ENCODE data around the gene TMEM39B.
"Not testable (repeated sequence)": the region's sequence is repeated elsewhere in the genome, so short reads cannot be mapped to it uniquely, and the experiment has no call there.

TMEM39B gene

GRCh38 chr1:32068957-32069588 lies 3.7 kb upstream of the TMEM39B start:
- no peak for DNase-seq (ENCODE audit: low read depth in 2 of 2)

DNA sequence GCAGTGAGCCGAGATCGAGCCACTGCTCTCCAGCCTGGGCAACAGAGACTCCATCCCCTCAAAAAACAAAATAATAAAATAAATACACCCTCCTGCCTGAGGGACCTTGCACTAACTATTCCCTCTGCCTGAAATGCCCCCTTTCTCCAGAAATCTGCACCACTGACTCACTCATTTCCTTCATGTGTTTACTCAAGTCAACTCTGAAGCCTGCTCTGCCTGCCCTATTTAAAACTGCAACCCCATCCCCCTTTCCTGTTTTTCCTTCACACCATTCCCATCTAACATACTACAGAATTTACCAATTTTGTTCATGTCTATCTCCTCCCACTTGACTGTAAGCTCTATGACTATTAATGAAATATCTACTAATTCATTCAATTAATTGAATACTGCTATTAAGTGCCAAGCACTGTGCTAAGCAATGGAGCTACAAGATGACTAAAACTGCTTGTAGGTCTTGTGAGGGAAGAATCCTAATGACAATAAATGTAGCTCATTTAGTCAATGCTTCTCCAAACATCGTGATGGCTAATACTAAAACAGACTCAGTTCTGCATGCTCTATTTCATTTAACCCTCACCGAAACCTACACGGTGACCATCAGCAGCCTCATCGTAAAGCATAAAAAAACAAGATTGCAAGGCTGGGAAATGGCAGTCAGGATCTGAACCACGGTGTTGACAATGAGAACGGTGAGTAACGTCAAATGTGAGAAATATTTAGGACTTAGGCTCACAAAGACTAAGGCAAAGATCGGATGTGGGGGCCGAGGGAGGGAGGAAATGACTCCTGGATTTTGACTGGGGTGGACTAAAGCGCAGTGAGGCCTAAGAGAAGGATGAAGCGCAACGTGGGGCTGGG lies 749 bp upstream of the TMEM39B start:
- no peak for DNase-seq (ENCODE audit: low read depth in 2 of 2)

DNA sequence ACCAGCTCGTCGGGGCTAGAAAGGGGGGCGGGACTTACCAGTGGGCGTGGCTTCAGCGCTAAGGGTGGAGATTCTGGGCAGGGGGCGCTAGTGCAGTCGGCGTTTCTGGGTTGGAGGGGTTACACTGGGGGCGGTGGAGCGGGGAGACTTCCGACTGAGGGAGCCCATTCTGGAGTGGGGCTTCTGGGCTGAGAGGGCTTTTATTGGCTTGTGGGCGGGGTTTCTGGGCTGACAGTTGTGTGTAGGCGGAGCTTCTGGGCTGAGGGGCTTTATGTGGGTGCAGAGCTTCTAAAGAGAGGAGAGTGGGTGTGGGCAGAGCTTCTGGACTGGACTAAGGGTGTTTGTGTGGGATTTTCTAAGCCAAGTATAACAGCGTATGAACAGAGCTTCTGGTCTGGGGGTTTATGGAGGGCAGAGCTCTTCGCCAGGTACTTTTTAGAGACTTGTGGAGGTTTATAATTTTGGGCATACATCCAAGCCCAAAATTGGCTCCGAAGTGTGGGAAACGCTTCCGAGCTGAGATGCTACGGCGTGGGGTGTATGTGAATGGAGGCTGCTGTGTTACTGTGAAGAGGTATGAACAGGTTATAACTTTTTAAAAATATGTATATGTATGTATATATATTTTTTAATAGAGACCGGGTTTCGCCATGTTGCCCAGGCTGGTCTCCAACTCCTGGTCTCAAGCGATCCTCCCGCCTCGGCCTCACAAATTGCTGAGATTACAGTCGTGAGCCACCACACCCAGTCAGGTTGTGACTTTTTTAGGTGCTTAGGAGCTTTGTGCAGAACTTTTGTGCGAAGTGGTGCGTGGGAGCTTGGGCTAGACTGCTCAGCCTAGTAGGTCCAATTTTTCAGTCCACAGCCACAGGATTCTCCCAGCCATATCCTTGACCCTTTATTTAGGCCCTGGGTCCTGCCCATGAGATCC lies 825 bp downstream of the TMEM39B start:
- DNase-seq (ENCODE audit: low read depth in 2 of 2) = no peak

- DNase-seq (ENCODE audit: low read depth in 2 of 2) = no peak
Observed at GRCh38 chr1:32074841-32075240, 2.1 kb downstream of the TMEM39B start.

DNA sequence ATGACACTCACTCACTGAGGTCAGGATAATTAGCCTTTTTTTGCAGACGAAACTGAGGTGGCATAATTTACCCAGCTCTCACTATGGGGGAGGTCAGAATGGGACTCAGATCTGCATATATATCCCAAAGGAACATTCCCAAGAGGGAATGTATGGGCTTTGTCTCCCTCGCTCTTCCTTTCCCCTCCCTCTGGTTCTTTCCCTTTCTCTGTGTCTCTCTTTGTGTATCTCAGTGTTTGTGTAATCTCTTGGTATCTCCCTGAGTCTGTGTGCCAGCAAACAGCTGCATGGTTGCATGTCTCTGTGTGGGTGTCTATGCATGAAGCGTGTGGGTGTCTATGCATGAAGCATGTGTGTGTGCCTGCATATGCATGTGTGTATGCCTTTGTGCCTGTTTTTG lies 4.7 kb downstream of the TMEM39B start:
- no peak for DNase-seq (ENCODE audit: low read depth in 2 of 2)

- no peak for DNase-seq (ENCODE audit: low read depth in 2 of 2)
Observed at GRCh38 chr1:32082022-32082421, 9.3 kb downstream of the TMEM39B start.

DNA sequence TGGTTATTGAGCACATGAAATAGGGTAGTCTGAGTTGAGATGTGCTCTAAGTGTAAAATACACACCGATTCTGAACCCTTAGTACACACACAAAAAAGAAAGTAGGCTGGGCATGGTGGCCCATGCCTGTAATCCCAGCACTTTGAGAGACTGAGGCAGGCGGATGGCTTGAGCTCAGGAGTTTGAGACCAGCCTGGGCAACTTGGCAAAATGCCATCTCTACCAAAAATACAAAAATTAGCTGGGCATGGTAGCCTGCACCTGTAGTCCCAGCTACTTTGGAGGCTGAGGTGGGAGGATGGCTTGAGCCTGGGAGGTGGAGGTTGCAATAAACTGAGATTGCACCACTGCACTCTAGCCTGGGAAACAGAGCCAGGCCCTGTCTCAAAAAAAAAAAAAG lies 13.6 kb downstream of the TMEM39B start:
- DNase-seq (ENCODE audit: low read depth in 2 of 2) = not testable (repeated sequence)

DNA sequence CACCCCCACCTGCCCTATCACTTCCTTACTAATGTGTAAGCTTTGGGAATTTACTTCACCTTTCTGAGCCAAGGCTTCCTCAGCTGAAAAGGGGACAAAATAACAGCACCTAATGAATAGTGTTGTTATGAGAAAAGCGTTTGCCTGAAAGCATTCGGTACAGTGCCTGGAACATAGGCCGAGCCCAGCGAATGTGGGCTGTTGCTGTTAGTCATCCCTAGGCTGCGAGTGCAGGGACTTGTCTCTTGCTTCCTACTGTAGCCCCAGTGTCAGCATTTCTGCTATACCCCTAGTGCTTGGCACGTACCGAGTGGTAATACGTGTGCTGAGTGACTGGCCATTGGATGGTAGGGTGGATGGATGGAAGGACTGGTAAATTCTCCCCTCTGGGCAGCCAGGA lies 18.4 kb downstream of the TMEM39B start:
- no peak for DNase-seq (ENCODE audit: low read depth in 2 of 2)

DNA sequence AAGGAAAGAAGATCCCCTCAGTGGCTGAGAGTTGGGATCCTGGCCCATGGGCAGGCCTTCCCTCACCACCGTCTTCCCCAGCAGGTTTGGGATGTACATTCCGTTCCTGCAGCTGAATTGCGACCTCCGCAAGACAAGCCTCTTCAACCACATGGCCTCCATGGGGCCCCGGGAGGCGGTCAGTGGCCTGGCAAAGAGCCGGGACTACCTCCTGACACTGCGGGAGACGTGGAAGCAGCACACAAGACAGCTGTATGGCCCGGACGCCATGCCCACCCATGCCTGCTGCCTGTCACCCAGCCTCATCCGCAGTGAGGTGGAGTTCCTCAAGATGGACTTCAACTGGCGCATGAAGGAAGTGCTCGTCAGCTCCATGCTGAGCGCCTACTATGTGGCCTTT lies 18.9 kb downstream of the TMEM39B start:
- DNase-seq (ENCODE audit: low read depth in 2 of 2) = no peak

DNA sequence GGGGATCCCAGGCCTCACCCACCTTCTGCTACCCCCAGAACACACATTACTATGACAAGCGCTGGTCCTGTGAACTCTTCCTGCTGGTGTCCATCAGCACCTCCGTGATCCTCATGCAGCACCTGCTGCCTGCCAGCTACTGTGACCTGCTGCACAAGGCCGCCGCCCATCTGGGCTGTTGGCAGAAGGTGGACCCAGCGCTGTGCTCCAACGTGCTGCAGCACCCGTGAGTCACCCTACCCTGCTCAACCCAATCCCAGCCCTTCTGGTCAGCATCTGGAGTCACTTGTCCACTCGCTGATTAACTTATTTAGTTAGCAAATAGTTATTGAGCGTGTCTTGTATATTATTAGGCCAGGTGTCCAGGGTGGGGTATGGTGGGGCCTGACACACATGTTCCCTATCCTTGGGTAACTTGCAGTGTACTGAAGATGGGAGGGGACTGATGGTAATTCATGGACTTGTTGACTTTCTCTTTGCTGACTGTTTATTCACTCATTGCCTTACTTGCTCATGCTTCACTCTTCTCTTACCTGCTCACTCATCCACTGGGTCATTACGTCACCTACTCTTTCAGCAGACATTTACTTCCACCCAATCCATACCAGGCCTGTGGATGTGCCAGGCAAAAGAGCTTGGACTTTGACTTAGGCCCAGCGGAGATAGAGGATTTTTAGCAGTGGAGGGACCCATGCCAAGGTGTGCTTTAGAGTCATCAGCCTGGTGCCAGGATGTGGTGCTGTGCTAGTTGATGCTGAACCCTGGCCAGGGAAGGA lies 22.2 kb downstream of the TMEM39B start:
- DNase-seq (ENCODE audit: low read depth in 2 of 2) = no peak

- DNase-seq (ENCODE audit: low read depth in 2 of 2) = no peak
Observed at GRCh38 chr1:32099426-32099825, 26.7 kb downstream of the TMEM39B start.

DNA sequence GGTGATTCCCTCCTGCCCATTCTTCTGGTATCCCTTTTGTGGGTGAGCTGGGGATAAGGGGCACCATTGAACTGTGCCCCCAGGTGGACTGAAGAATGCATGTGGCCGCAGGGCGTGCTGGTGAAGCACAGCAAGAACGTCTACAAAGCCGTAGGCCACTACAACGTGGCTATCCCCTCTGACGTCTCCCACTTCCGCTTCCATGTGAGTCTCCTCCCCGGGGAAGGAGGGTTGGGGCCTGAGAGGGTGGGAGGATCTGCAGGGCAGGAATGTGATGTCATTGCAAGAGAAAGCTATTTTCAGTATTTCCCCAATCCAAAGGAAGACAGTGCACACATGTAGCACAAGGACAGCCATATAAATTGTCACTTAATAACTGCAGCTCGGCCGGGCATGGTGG lies 27.6 kb downstream of the TMEM39B start:
- DNase-seq (ENCODE audit: low read depth in 2 of 2) = no peak

GRCh38 chr1:32100807-32101708 lies 28.3 kb downstream of the TMEM39B start:
- DNase-seq (ENCODE audit: low read depth in 2 of 2) = peak; percentile 60 to 71

- no peak for DNase-seq (ENCODE audit: low read depth in 2 of 2)
Observed at GRCh38 chr1:32104127-32104526, 31.4 kb downstream of the TMEM39B start.

DNA sequence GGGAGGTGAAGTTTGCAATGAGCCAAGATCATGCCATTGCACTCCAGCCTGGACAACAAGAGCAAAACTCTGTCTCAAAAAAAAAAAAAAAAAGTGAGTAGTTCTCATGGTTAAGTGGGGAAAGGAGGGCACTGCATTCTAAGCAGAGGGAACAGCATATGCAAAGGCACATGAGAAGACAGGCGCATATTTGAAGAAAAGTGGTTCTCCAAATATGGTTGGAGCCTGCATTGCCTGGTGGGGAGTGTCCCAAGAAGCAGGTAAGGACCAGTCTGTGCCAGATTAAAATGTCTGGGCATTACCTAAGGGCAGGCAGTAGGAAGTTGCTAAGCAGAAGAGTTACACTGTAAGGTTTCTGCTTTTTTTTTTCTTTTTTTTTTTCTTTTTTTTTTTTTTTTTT lies 32.6 kb downstream of the TMEM39B start:
- DNase-seq (ENCODE audit: low read depth in 2 of 2) = no peak

- DNase-seq (ENCODE audit: low read depth in 2 of 2) = no peak
Observed at GRCh38 chr1:32106663-32107275, 34.0 kb downstream of the TMEM39B start.

DNA sequence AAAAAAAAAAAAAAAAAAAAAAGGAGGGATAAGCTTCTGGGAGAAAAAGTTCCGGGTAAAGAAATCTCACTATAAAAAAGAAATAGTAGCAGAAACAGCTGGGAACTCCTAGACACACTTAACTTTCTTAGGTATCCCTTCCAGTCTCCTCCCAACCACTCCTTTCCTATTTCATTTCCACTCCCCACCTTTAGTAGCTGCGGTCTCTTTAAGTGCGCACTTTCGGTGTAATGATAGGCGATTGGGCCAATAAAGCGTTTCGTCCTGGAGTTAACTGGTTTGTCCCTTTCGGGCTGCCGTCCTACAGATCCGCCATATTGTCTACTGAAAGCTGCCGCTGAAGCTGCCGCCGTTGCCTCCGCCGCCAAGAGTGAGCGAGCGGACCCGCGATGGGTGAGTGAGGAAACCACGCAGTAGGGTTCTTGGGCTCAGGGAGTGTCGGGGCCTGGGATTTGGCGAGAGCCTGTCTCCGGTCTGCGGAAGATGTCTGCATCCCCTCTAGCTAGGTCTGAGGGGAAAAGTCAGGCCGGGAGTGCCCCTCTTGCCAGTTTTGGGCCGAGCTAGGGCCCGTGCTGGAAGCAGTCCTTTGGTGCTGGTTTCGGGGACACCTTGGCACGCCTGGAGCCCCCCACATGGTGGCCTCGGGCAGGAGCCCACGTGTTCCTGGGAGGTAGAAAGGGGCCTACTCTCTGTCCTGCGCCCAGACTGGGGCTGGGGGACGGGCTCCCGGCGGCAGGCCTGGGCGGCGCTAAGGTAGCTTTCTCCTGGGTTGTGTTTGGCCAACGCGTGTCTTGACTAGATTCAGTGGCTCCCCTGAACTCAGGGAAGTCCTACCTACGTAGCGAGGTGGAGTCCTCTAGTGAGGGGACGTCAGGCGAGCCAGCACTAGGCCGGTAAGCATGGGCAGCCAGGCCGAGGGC lies 35.3 kb downstream of the TMEM39B start, which contains the start of gene KPNA6:
KPNA6 (plus strand) TSS at position 315 of the 920 bp plus-strand sequence; CDS start at position 390, 75 bp downstream.
- DNase-seq (ENCODE audit: low read depth in 2 of 2) = peak; percentile 91 to 92

- DNase-seq (ENCODE audit: low read depth in 2 of 2) = no peak
Observed at GRCh38 chr1:32111040-32111623, 38.4 kb downstream of the TMEM39B start.

Measured in fibroblast of skin of left biceps (primary cell).